ENCODE data around the gene TPCN1. TPM values are rescaled to one million over a fixed set of nuclear protein-coding genes. Genes with fewer than 3 reads are reported as not detected.

Gene TPCN1
- total and polyA plus RNA-seq, 2 of the 8 experiments (the other 6 are each of a cell fraction or from before 2014, with no cell fraction given): 14.9 to 21.4 TPM

DNA sequence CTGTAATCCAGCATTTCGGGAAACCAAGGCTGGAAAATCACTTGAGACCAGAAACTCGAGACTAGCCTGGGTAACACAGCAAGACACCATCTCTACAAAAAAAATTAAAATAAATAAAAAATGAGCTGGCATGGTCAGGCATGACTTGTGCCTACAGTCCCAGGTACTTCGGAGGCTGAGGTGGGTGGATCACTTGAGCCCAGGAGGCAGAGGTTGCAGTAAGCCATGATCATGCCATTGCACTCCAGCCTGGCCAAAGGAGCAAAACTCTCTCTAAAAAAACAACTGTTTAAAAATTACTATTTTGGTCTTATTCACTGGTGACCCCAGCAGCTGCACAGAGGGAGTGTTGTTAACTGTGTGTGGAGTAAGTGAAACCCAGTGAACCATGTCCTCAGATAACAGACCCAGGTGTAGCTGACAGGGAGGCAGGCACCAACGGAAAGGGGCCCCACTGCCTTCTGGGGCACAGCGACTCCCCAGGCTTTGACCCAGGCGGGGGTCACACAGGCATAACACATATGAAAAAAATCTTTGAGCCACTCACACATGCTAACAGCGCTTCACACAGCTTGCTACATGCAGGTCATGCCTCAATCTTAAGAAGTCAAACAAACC, 48.1 kb upstream of the TPCN1 start:
- no peak overlapping the region for H2AK5ac ChIP-seq (ENCODE audit: low read depth, low read length)
- no peaks in the 10 kb centered on the region for H3K9me3 ChIP-seq (ENCODE audit: insufficient read depth in 2 of 2, low read depth in 1 of 2, low read length in 1 of 2)
- CTCF ChIA-PET (ENCODE audit: partially characterized antibody): interaction anchor here (0.5 to 8.8 kb wide), 22 partner anchors 9 to 687 kb away, joined by 3 to 114 read pairs (median 4); partner anchors contain the start of gene RASAL1
- peaks cover 6 to 14% of the 10 kb centered on the region in 2 experiments for H4K20me1 ChIP-seq (replicated peaks in 1 of 2; ENCODE audit: control insufficient read depth in 1 of 2, insufficient read depth in 2 of 2, low read length in 2 of 2)
- H3K79me2 ChIP-seq (ENCODE audit: control insufficient read depth in 1 of 2, insufficient read depth in 2 of 2, low read length in 2 of 2): no peaks in the 10 kb centered on the region
- no peak overlapping the region for H4K8ac ChIP-seq (ENCODE audit: extremely low read depth, insufficient read depth, low read length)
- no peak overlapping the region for H3K14ac ChIP-seq (ENCODE audit: insufficient read length)
- no peak overlapping the region for H3K23ac ChIP-seq (ENCODE audit: insufficient read length)
- no peaks in the 10 kb centered on the region for H3K79me1 ChIP-seq (ENCODE audit: low read depth, low read length)
- H3K56ac ChIP-seq (replicated peaks; ENCODE audit: insufficient read length, low read depth, low read length): no peak overlapping the region
- no peak for FAIRE-seq
- H2BK120ac ChIP-seq (replicated peaks; ENCODE audit: low read depth, low read length): no peak overlapping the region
- no peaks in the 10 kb centered on the region for H3K23me2 ChIP-seq (ENCODE audit: low read depth, low read length)
- H3K18ac ChIP-seq (ENCODE audit: extremely low read depth, low read length): no peak overlapping the region
- H3K4me1 ChIP-seq (replicated peaks in 1 of 4; ENCODE audit: control insufficient read depth in 3 of 4, insufficient read depth in 4 of 4, low read length in 3 of 4): no peaks in the 10 kb centered on the region
- POLR2A ChIA-PET (ENCODE audit: partially characterized antibody): interaction anchor here (1.4 to 4.7 kb wide), 3 partner anchors 10 to 16 kb away, joined by 3 to 30 read pairs (median 28); partner anchors contain the start of genes DDX54 and RITA1
- no peak overlapping the region for H3K4me3 ChIP-seq (ENCODE audit: extremely low read depth in 1 of 4, insufficient read depth in 2 of 4, low read depth in 3 of 4, low read length in 4 of 4)
- no peak overlapping the region for H2BK15ac ChIP-seq (ENCODE audit: low read length)
- H4K91ac ChIP-seq (replicated peaks; ENCODE audit: insufficient read length, low read length): no peak overlapping the region
- peaks cover 24 to 66% (median 57%) of the 10 kb centered on the region in 4 experiments for H3K36me3 ChIP-seq (ENCODE audit: control insufficient read depth in 2 of 4, insufficient read depth in 4 of 4, low read length in 3 of 4)
- H3K4ac ChIP-seq (replicated peaks; ENCODE audit: insufficient read length, low read depth, low read length): no peak overlapping the region
- H2BK5ac ChIP-seq (ENCODE audit: low read depth, low read length): no peak overlapping the region
- H2BK20ac ChIP-seq (ENCODE audit: low read length): no peak overlapping the region
- no peak overlapping the region for H2BK12ac ChIP-seq (ENCODE audit: low read depth, low read length)
- H4K5ac ChIP-seq (ENCODE audit: insufficient read length, low read depth, low read length): no peak overlapping the region
- DNase-seq (ENCODE audit: low read depth in 1 of 2, low spot score in 2 of 2): no peak
- no peak overlapping the region for H3K4me2 ChIP-seq (ENCODE audit: insufficient read depth in 1 of 2, low read depth in 2 of 2, low read length in 2 of 2)
- no peak overlapping the region for H3K27ac ChIP-seq (ENCODE audit: low read depth, low read length)
- H3K27me3 ChIP-seq (replicated peaks in 1 of 4; ENCODE audit: control insufficient read depth in 3 of 4, extremely low read depth in 1 of 4, insufficient read depth in 3 of 4, low read length in 3 of 4): no peaks in the 10 kb centered on the region
- no peak overlapping the region for H2AFZ ChIP-seq (ENCODE audit: low read length)
- no peak overlapping the region for H3K9ac ChIP-seq (replicated peaks in 1 of 4; ENCODE audit: extremely low read depth in 1 of 4, low read depth in 3 of 4, low read length in 3 of 4)
- 91% methylated on average over 7 of the region's 7 CpGs; no CpG with 5 or more reads in 1 of the 2 experiments for WGBS, 2 experiments (ENCODE audit: extremely low coverage in 1 of 2, insufficient coverage in 1 of 2, insufficient read length in 1 of 2, insufficient replicate concordance in 2 of 2, low coverage in 1 of 2, low lambda C conversion rate in 2 of 2, missing lambda C conversion rate in 1 of 2)
- TF ChIP-seq TCF12 (IDR thresholded peaks at IDR 0.05; ENCODE audit: low read depth, low read length): no peak
- no peak for TF ChIP-seq CHD2 (IDR thresholded peaks at IDR 0.05; ENCODE audit: low read length)
- no peak for TF ChIP-seq SAP30 (IDR thresholded peaks at IDR 0.05; ENCODE audit: insufficient read depth, insufficient replicate concordance, low read length)
- TF ChIP-seq KDM5A (IDR thresholded peaks at IDR 0.05; ENCODE audit: low read length): no peak
- TF ChIP-seq SIRT6 (IDR thresholded peaks at IDR 0.05; ENCODE audit: low read length): no peak
- TF ChIP-seq CTBP2 (IDR thresholded peaks at IDR 0.05; ENCODE audit: borderline replicate concordance, insufficient read depth, insufficient read length, low read length): no peak
- TF ChIP-seq, protein P1, sequence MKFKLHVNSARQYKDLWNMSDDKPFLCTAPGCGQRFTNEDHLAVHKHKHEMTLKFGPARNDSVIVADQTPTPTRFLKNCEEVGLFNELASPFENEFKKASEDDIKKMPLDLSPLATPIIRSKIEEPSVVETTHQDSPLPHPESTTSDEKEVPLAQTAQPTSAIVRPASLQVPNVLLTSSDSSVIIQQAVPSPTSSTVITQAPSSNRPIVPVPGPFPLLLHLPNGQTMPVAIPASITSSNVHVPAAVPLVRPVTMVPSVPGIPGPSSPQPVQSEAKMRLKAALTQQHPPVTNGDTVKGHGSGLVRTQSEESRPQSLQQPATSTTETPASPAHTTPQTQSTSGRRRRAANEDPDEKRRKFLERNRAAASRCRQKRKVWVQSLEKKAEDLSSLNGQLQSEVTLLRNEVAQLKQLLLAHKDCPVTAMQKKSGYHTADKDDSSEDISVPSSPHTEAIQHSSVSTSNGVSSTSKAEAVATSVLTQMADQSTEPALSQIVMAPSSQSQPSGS (IDR thresholded peaks at IDR 0.05; ENCODE audit: low read length): no peak
- no peak for TF ChIP-seq SUZ12 (IDR thresholded peaks at IDR 0.05; ENCODE audit: low read length)
- TF ChIP-seq TBP (IDR thresholded peaks at IDR 0.05; ENCODE audit: low read depth, low read length): no peak
- TF ChIP-seq SP2 (IDR thresholded peaks at IDR 0.05; ENCODE audit: low read length): no peak
- no peak for TF ChIP-seq RNF2 (IDR thresholded peaks at IDR 0.05; ENCODE audit: borderline replicate concordance, low read depth, low read length, missing control alignments, poor library complexity, severe bottlenecking)

All from H1 (cell line).